Keratinocyte (primary cell): Measurements from ENCODE around the gene WNT8A. TPM values are rescaled to one million over a fixed set of nuclear protein-coding genes. Genes with fewer than 3 reads are reported as not detected.

Experiments
- DNase-seq: peaks from one replicate; pipeline ENCODE4 v3.0.0-alpha.2; 2011; ENCODE audit warnings: low read depth, missing footprints, low spot score
- FAIRE-seq: peaks from 2 replicates; lab custom pipeline; 2011; peaks lifted over from hg19 to GRCh38; lab: Jason Lieb, UNC
- H2AFZ ChIP-seq: 2 replicates; pipeline ENCODE4 v1.6.0; 2012; ENCODE audit warnings: low read length, control low read depth, inconsistent platforms; ENCODE audit not compliant: control insufficient read depth
- H3K27ac ChIP-seq: 2 replicates; pipeline ENCODE4 v1.5.1; 2011; ENCODE audit warnings: low read length; ENCODE audit not compliant: control insufficient read depth, insufficient read depth
- H3K27me3 ChIP-seq: 3 replicates; pipeline ENCODE4 v1.6.0; 2011; ENCODE audit warnings: low read length; ENCODE audit not compliant: control insufficient read depth, insufficient read depth; ENCODE audit errors: extremely low read depth
- H3K36me3 ChIP-seq, 2 experiments: 2 replicates in 1 of 2; 3 replicates in 1 of 2; pipeline ENCODE4 v1.5.1; 2011; ENCODE audit warnings: low read length in 2 of 2, mild to moderate bottlenecking in 1 of 2; ENCODE audit not compliant: control insufficient read depth in 2 of 2, insufficient read depth in 2 of 2; ENCODE audit errors: extremely low read depth in 1 of 2
- H3K4me1 ChIP-seq: 3 replicates; pipeline ENCODE4 v1.5.1; 2011; ENCODE audit warnings: low read length; ENCODE audit not compliant: control insufficient read depth, insufficient read depth; ENCODE audit errors: extremely low read depth
- H3K4me2 ChIP-seq: 3 replicates; pipeline ENCODE4 v1.6.0; 2011; ENCODE audit warnings: low read depth, low read length; ENCODE audit not compliant: control insufficient read depth, insufficient read depth; ENCODE audit errors: extremely low read depth
- H3K4me3 ChIP-seq, 3 experiments: fragments of 200-600 bp in 1 of 3; sonication (generic) in 1 of 3; 2 replicates in 2 of 3; 3 replicates in 1 of 3; pipeline ENCODE4 v1.5.1; 2011 to 2016; ENCODE audit warnings: low read length in 3 of 3, mild to moderate bottlenecking in 3 of 3, control low read depth in 2 of 3, inconsistent platforms in 1 of 3, low read depth in 1 of 3, mixed read lengths in 1 of 3, mixed run types in 1 of 3, moderate library complexity in 1 of 3; ENCODE audit not compliant: control insufficient read depth in 2 of 3, insufficient read depth in 2 of 3; ENCODE audit errors: extremely low read depth in 1 of 3
- H3K79me2 ChIP-seq: 2 replicates; pipeline ENCODE4 v1.6.0; 2012; ENCODE audit warnings: low read length; ENCODE audit not compliant: control insufficient read depth, insufficient read depth
- H3K9ac ChIP-seq: 3 replicates; pipeline ENCODE4 v1.6.0; 2011; ENCODE audit warnings: low read length; ENCODE audit not compliant: control insufficient read depth, insufficient read depth; ENCODE audit errors: extremely low read depth
- H3K9me1 ChIP-seq: 3 replicates; pipeline ENCODE4 v1.6.0; 2011; ENCODE audit warnings: low read length; ENCODE audit not compliant: control insufficient read depth, insufficient read depth; ENCODE audit errors: extremely low read depth
- H3K9me3 ChIP-seq: 2 replicates; pipeline ENCODE4 v1.5.1; 2012; ENCODE audit warnings: low read depth, low read length; ENCODE audit not compliant: control insufficient read depth
- H4K20me1 ChIP-seq: 3 replicates; pipeline ENCODE4 v1.6.0; 2011; ENCODE audit warnings: low read length; ENCODE audit not compliant: control insufficient read depth, insufficient read depth; ENCODE audit errors: extremely low read depth
- CTCF ChIP-seq, 3 experiments: IDR thresholded peaks in 1 of 3; conservative IDR thresholded peaks in 1 of 3; optimal IDR thresholded peaks in 1 of 3; 2 replicates in 2 of 3; 3 replicates in 1 of 3; pipeline versions ENCODE3 to v1.5.1; 2011; ENCODE audit warnings: low read length in 3 of 3, mild to moderate bottlenecking in 3 of 3, moderate library complexity in 2 of 3, control low read depth in 1 of 3, inconsistent platforms in 1 of 3; ENCODE audit not compliant: insufficient read depth in 2 of 3; ENCODE audit errors: extremely low read depth in 1 of 3
- EZH2 ChIP-seq: IDR thresholded peaks from one replicate; pipeline ENCODE4 v1.6.1; 2012; ENCODE audit warnings: inconsistent platforms, mild to moderate bottlenecking, low read length, moderate library complexity
- dilution Hi-C: fragments of 300-500 bp; cut with MboI; formaldehyde crosslinking; loops from one replicate; pipeline ENCODE4 v1.7.0; 2020; ENCODE audit warnings: low sequenced_read_pairs; ENCODE audit not compliant: extremely low pct_ligation_motif_present
- polyA plus RNA-seq, 5 experiments: library from polyadenylated mRNA; depleted of rRNA in 3 of 5; stranded (reverse) in 3 of 5; stranded (forward) in 1 of 5; unstranded in 1 of 5; fragments of >200 nt; gene quantifications; 1 replicate in 1 of 5; 2 replicates in 3 of 5; 3 replicates in 1 of 5; pipeline versions ENCODE4 v1.2.1 to v1.2.3, GENCODE V29; 2011 to 2012; ENCODE audit warnings: missing spikeins in 2 of 5, low read depth in 1 of 5, low replicate concordance in 1 of 5

Gene WNT8A
- polyA plus RNA-seq, 1 donor (not counting 4 experiments of a cell fraction or from before 2014, with no cell fraction given) = not detected

GRCh38 chr5:138054847-138055558, 28.8 kb upstream of the WNT8A start:
- Histone ChIP-seq H3K9ac (no peak overlapping the region), H3K79me2 (no peaks in the 10 kb centered on the region), H4K20me1 (no peaks in the 10 kb centered on the region)

GRCh38 chr5:138064526-138064925, 19.3 kb upstream of the WNT8A start:
- no peak for TF ChIP-seq EZH2
- no peak for TF ChIP-seq CTCF (optimal IDR thresholded peaks at IDR 0.05 in 1 of 3, IDR thresholded peaks at IDR 0.05 in 1 of 3, conservative IDR thresholded peaks at IDR 0.05 in 1 of 3; ENCODE audit: extremely low read depth in 1 of 3, insufficient read depth in 2 of 3, low read length in 3 of 3)
- no peak overlapping the region for H2AFZ ChIP-seq
- FAIRE-seq (no peak), DNase-seq (no peak)
- dilution Hi-C loops = no loop called here
- H3K4me1 ChIP-seq = no peaks in the 10 kb centered on the region
- H3K4me2 ChIP-seq = no peak overlapping the region
- H3K9ac ChIP-seq = no peak overlapping the region
- no peaks in the 10 kb centered on the region for H4K20me1 ChIP-seq
- no peak overlapping the region for H3K4me3 ChIP-seq
- no peaks in the 10 kb centered on the region for H3K27me3 ChIP-seq
- H3K36me3 ChIP-seq = no peaks in the 10 kb centered on the region
- no peaks in the 10 kb centered on the region for H3K9me3 ChIP-seq
- H3K9me1 ChIP-seq = no peaks in the 10 kb centered on the region
- H3K27ac ChIP-seq = no peak overlapping the region
- no peaks in the 10 kb centered on the region for H3K79me2 ChIP-seq

More at GRCh38 chr5:138054847-138055558, 28.8 kb upstream of the WNT8A start:
- Histone ChIP-seq H3K27me3 (no peaks in the 10 kb centered on the region), H3K9me3 (no peaks in the 10 kb centered on the region), H3K27ac (no peak overlapping the region), H3K9me1 (no peaks in the 10 kb centered on the region), H2AFZ (no peak overlapping the region), H3K4me3 (no peak overlapping the region), H3K4me2 (no peak overlapping the region), H3K36me3 (no peaks in the 10 kb centered on the region), H3K4me1 (no peaks in the 10 kb centered on the region)
- TF ChIP-seq CTCF (optimal IDR thresholded peaks at IDR 0.05 in 1 of 3, IDR thresholded peaks at IDR 0.05 in 1 of 3, conservative IDR thresholded peaks at IDR 0.05 in 1 of 3; ENCODE audit: extremely low read depth in 1 of 3, insufficient read depth in 2 of 3, low read length in 3 of 3) = no peak
- no peak for TF ChIP-seq EZH2
- dilution Hi-C loops = no loop called here
- no peak for FAIRE-seq
- DNase-seq = no peak
